Activated effector memory CD4-positive, alpha-beta T cell treated with Interleukin-2 at 50 U/mL for 16 hours (primary cell): ENCODE measurements around the gene MBNL2.

Experiments used
- DNase-seq: peaks from one replicate; pipeline ENCODE4 v3.0.0-alpha.2; 2020

The MBNL2 gene

GRCh38 chr13:97255515-97256021, 33.4 kb downstream of the MBNL2 start:
- DNase-seq: no peak

- no peak for DNase-seq
These were observed 34.2 kb downstream of the MBNL2 start for GRCh38 chr13:97256343-97256783.

GRCh38 chr13:97257228-97257755, 35.2 kb downstream of the MBNL2 start:
- no peak for DNase-seq

- DNase-seq: no peak
These were observed 36.0 kb downstream of the MBNL2 start for GRCh38 chr13:97257800-97258799.

- no peak for DNase-seq
These were observed 36.7 kb downstream of the MBNL2 start for GRCh38 chr13:97258801-97259200.

GRCh38 chr13:97259410-97259797, 37.3 kb downstream of the MBNL2 start:
- DNase-seq: no peak

GRCh38 chr13:97259798-97260714, 37.9 kb downstream of the MBNL2 start:
- no peak for DNase-seq

GRCh38 chr13:97261254-97262005, 39.3 kb downstream of the MBNL2 start:
- peak; percentile 21 for DNase-seq

GRCh38 chr13:97262058-97262457, 39.9 kb downstream of the MBNL2 start:
- DNase-seq: no peak

GRCh38 chr13:97263160-97263559, 41.0 kb downstream of the MBNL2 start:
- no peak for DNase-seq

GRCh38 chr13:97264663-97265062, 42.5 kb downstream of the MBNL2 start:
- DNase-seq: no peak

GRCh38 chr13:97266332-97266731, 44.2 kb downstream of the MBNL2 start:
- no peak for DNase-seq

GRCh38 chr13:97266772-97267417, 44.8 kb downstream of the MBNL2 start:
- DNase-seq: no peak

- no peak for DNase-seq
These were observed 45.4 kb downstream of the MBNL2 start for GRCh38 chr13:97267418-97268059.

GRCh38 chr13:97268772-97269171, 46.6 kb downstream of the MBNL2 start:
- no peak for DNase-seq

- no peak for DNase-seq
These were observed 47.5 kb downstream of the MBNL2 start for GRCh38 chr13:97269603-97270002.

GRCh38 chr13:97272526-97272925, 50.4 kb downstream of the MBNL2 start:
- DNase-seq: no peak

- no peak for DNase-seq
These were observed 51.3 kb downstream of the MBNL2 start for GRCh38 chr13:97273341-97273831.

GRCh38 chr13:97274829-97275649, 52.9 kb downstream of the MBNL2 start:
- DNase-seq: no peak
